ENCODE results near the gene EML1.

DNA sequence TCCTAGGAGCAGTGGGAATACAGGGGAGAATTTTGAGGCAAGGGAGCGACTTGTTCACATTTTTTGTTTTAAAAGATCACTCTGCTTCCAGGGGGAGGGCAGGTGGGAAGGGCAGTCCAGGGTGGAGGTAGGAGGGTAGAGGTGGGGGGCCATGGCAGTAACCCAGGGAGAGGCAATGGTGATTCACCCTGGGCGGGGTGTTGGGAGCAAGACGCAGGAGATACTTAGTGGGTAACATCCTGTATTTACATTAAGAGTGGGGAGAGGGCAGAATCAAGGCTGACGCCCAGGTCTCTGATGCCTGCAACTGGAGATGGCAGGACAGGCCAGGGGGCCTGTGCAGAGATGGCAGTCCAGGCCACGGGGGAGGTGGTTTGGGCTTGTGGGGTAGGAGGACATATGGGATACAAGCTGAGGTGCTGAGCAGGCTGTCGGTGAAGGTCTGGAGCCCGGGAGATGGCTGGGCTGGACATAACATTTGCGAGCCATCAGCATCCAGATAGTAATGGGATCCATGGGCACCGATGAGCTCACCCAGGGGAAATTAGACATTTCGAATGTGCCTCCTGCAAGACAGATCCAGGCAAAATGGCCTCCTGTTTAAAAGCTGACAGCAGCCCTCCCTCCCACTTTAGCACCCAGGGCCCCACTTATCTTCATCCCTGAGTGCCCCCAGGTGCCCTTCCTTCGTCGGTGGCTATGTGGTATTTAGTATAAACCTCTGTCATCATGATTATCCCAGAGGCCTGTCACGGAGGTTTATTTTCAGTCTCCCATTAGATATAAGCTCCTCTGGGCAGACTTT, 9.3 kb downstream of the EML1 start:
- TF ChIP-seq POLR2A (IDR thresholded peaks at IDR 0.05) = no peak
- TF ChIP-seq, protein P1, sequence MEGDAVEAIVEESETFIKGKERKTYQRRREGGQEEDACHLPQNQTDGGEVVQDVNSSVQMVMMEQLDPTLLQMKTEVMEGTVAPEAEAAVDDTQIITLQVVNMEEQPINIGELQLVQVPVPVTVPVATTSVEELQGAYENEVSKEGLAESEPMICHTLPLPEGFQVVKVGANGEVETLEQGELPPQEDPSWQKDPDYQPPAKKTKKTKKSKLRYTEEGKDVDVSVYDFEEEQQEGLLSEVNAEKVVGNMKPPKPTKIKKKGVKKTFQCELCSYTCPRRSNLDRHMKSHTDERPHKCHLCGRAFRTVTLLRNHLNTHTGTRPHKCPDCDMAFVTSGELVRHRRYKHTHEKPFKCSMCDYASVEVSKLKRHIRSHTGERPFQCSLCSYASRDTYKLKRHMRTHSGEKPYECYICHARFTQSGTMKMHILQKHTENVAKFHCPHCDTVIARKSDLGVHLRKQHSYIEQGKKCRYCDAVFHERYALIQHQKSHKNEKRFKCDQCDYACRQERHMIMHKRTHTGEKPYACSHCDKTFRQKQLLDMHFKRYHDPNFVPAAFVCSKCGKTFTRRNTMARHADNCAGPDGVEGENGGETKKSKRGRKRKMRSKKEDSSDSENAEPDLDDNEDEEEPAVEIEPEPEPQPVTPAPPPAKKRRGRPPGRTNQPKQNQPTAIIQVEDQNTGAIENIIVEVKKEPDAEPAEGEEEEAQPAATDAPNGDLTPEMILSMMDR (IDR thresholded peaks at IDR 0.05 in 4 of 5, conservative IDR thresholded peaks at IDR 0.05 in 1 of 5) = no peak

Data from gastrocnemius medialis (tissue), 4 donors.